Measurements from ENCODE around the gene TNFRSF19. TPM values are rescaled to one million over a fixed set of nuclear protein-coding genes. Genes with fewer than 3 reads are reported as not detected.

The TNFRSF19 gene
- total and polyA plus RNA-seq, 2 of the 8 experiments (the other 6 are each of a cell fraction or from before 2014, with no cell fraction given) = 0.50 to 0.95 TPM

DNA sequence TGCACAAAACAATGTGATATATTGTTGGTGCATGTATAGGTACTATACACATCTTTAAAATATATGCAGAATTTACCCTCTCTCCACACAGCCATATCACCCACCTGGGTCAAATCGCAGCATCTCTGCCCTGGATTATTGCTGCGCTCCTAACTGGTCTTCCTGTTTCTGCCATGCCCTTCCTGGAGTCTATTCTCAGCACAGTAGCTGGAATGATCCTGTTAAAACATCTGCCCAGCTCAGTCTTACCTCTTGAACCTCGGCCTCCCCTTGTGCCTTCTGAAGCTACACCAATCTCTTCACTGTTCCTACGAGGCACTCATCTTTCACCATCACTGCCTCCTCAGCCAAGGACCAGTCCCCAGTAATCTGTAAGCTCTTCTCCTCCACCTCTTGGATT lies 25.5 kb upstream of the TNFRSF19 start:
- no peak overlapping the region for H3K4ac ChIP-seq (replicated peaks; ENCODE audit: insufficient read length, low read depth, low read length)
- DNase-seq (ENCODE audit: low read depth in 1 of 2, low spot score in 2 of 2) (no peak), FAIRE-seq (no peak)
- H3K9me3 ChIP-seq (ENCODE audit: insufficient read depth in 2 of 2, low read depth in 1 of 2, low read length in 1 of 2) = no peaks in the 10 kb centered on the region
- H2BK120ac ChIP-seq (replicated peaks; ENCODE audit: low read depth, low read length) = no peak overlapping the region
- H4K8ac ChIP-seq (ENCODE audit: extremely low read depth, insufficient read depth, low read length) = no peak overlapping the region
- H3K56ac ChIP-seq (replicated peaks; ENCODE audit: insufficient read length, low read depth, low read length) = no peak overlapping the region
- H3K27ac ChIP-seq (ENCODE audit: low read depth, low read length) = no peak overlapping the region
- no peak overlapping the region for H3K9ac ChIP-seq (replicated peaks in 1 of 4; ENCODE audit: extremely low read depth in 1 of 4, low read depth in 3 of 4, low read length in 3 of 4)
- H2AFZ ChIP-seq (ENCODE audit: low read length) = no peak overlapping the region
- no peak overlapping the region for H2BK15ac ChIP-seq (ENCODE audit: low read length)
- 85% methylated on average over 4 of the region's 4 CpGs; no CpG with 5 or more reads in 1 of the 2 experiments for WGBS, 2 experiments (ENCODE audit: extremely low coverage in 1 of 2, insufficient coverage in 1 of 2, insufficient read length in 1 of 2, insufficient replicate concordance in 2 of 2, low coverage in 1 of 2, low lambda C conversion rate in 2 of 2, missing lambda C conversion rate in 1 of 2)
- H3K14ac ChIP-seq (ENCODE audit: insufficient read length) = no peak overlapping the region
- no peaks in the 10 kb centered on the region for H4K20me1 ChIP-seq (replicated peaks in 1 of 2; ENCODE audit: control insufficient read depth in 1 of 2, insufficient read depth in 2 of 2, low read length in 2 of 2)
- POLR2A ChIA-PET (ENCODE audit: partially characterized antibody) = no interaction called here
- H2AK5ac ChIP-seq (ENCODE audit: low read depth, low read length) = no peak overlapping the region
- H2BK20ac ChIP-seq (ENCODE audit: low read length) = no peak overlapping the region; the same call in 1 of the 2 replicates
- H2BK12ac ChIP-seq (ENCODE audit: low read depth, low read length) = no peak overlapping the region
- peaks cover 5% of the 10 kb centered on the region; the same call in 1 of the 2 replicates for H3K23me2 ChIP-seq (ENCODE audit: low read depth, low read length)
- no peak overlapping the region for H4K5ac ChIP-seq (ENCODE audit: insufficient read length, low read depth, low read length)
- H3K79me1 ChIP-seq (ENCODE audit: low read depth, low read length) = no peaks in the 10 kb centered on the region
- H2BK5ac ChIP-seq (ENCODE audit: low read depth, low read length) = no peak overlapping the region
- no peaks in the 10 kb centered on the region for H3K4me1 ChIP-seq (replicated peaks in 1 of 4; ENCODE audit: control insufficient read depth in 3 of 4, insufficient read depth in 4 of 4, low read length in 3 of 4)
- H3K79me2 ChIP-seq (ENCODE audit: control insufficient read depth in 1 of 2, insufficient read depth in 2 of 2, low read length in 2 of 2) = no peaks in the 10 kb centered on the region
- H4K91ac ChIP-seq (replicated peaks; ENCODE audit: insufficient read length, low read length) = no peak overlapping the region
- H3K4me2 ChIP-seq (ENCODE audit: insufficient read depth in 1 of 2, low read depth in 2 of 2, low read length in 2 of 2) = no peak overlapping the region
- no peak overlapping the region for H3K23ac ChIP-seq (ENCODE audit: insufficient read length)
- H3K36me3 ChIP-seq (ENCODE audit: control insufficient read depth in 2 of 4, insufficient read depth in 4 of 4, low read length in 3 of 4) = no peaks in the 10 kb centered on the region
- H3K27me3 ChIP-seq (replicated peaks in 1 of 4; ENCODE audit: control insufficient read depth in 3 of 4, extremely low read depth in 1 of 4, insufficient read depth in 3 of 4, low read length in 3 of 4) = no peaks in the 10 kb centered on the region; a peak in 1 of 7 replicates
- CTCF ChIA-PET (ENCODE audit: partially characterized antibody) = interaction anchor here (3.0 kb wide), 1 partner anchor 32 kb away, joined by 11 read pairs; no protein-coding TSS in a partner anchor
- H3K4me3 ChIP-seq (ENCODE audit: extremely low read depth in 1 of 4, insufficient read depth in 2 of 4, low read depth in 3 of 4, low read length in 4 of 4) = no peak overlapping the region
- no peak overlapping the region for H3K18ac ChIP-seq (ENCODE audit: extremely low read depth, low read length)
- TF ChIP-seq EP300 (IDR thresholded peaks at IDR 0.05; ENCODE audit: borderline replicate concordance in 1 of 2, low read depth in 2 of 2, low read length in 2 of 2) (no peak), NANOG (IDR thresholded peaks at IDR 0.05; ENCODE audit: insufficient read depth, low read depth, low read length, poor library complexity, severe bottlenecking) (no peak), CBX8 (IDR thresholded peaks at IDR 0.05; ENCODE audit: borderline replicate concordance, low read depth, low read length) (no peak), RNF2 (IDR thresholded peaks at IDR 0.05; ENCODE audit: borderline replicate concordance, low read depth, low read length, missing control alignments, poor library complexity, severe bottlenecking) (no peak), SP4 (IDR thresholded peaks at IDR 0.05; ENCODE audit: low read length) (no peak), BRCA1 (IDR thresholded peaks at IDR 0.05; ENCODE audit: low read depth, low read length) (no peak), TBP (IDR thresholded peaks at IDR 0.05; ENCODE audit: low read depth, low read length) (no peak), CTBP2 (IDR thresholded peaks at IDR 0.05; ENCODE audit: borderline replicate concordance, insufficient read depth, insufficient read length, low read length) (no peak), CHD2 (IDR thresholded peaks at IDR 0.05; ENCODE audit: low read length) (no peak), SIX5 (IDR thresholded peaks at IDR 0.05; ENCODE audit: low read depth, low read length) (no peak), HDAC2 (IDR thresholded peaks at IDR 0.05; ENCODE audit: borderline replicate concordance in 1 of 2, low read depth in 2 of 2, low read length in 2 of 2) (no peak), EZH2 (IDR thresholded peaks at IDR 0.05; ENCODE audit: low read depth, low read length, severe bottlenecking) (no peak)
- TF ChIP-seq, protein P1, sequence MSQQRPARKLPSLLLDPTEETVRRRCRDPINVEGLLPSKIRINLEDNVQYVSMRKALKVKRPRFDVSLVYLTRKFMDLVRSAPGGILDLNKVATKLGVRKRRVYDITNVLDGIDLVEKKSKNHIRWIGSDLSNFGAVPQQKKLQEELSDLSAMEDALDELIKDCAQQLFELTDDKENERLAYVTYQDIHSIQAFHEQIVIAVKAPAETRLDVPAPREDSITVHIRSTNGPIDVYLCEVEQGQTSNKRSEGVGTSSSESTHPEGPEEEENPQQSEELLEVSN (IDR thresholded peaks at IDR 0.05) = no peak
